NCI-H2029 treated with DMSO at 0.1 percent for 48 hours (cell line): ENCODE data around the gene DRC3.

ENCODE experiments used
- DNase-seq: peaks from one replicate; lab custom pipeline; 2025; lab: John Stamatoyannopoulos, UW

DRC3 gene

GRCh38 chr17:17970699-17971430 lies 1.8 kb upstream of the DRC3 start:
- no peak for DNase-seq

GRCh38 chr17:17971431-17972125 lies 1.1 kb upstream of the DRC3 start:
- no peak for DNase-seq

DNA sequence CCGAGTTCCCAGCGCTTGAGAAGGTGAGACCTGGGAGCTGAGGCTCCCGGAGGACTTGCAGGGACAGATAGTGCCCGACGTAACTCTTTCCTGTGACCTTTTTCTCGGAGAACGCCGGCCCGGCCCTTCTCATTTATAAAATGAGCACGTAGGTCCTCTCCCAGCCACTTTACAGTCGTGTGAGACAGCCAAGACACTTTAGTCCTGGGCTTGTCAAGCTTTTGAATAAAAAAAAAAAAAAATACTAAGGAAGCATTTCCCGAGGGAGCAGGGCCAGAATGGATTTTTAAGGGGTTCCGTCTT lies 241 bp downstream of the DRC3 start:
- no peak for DNase-seq

GRCh38 chr17:17975436-17975835 lies 2.8 kb downstream of the DRC3 start:
- DNase-seq = no peak

GRCh38 chr17:17976931-17977570 lies 4.4 kb downstream of the DRC3 start:
- no peak for DNase-seq

DNA sequence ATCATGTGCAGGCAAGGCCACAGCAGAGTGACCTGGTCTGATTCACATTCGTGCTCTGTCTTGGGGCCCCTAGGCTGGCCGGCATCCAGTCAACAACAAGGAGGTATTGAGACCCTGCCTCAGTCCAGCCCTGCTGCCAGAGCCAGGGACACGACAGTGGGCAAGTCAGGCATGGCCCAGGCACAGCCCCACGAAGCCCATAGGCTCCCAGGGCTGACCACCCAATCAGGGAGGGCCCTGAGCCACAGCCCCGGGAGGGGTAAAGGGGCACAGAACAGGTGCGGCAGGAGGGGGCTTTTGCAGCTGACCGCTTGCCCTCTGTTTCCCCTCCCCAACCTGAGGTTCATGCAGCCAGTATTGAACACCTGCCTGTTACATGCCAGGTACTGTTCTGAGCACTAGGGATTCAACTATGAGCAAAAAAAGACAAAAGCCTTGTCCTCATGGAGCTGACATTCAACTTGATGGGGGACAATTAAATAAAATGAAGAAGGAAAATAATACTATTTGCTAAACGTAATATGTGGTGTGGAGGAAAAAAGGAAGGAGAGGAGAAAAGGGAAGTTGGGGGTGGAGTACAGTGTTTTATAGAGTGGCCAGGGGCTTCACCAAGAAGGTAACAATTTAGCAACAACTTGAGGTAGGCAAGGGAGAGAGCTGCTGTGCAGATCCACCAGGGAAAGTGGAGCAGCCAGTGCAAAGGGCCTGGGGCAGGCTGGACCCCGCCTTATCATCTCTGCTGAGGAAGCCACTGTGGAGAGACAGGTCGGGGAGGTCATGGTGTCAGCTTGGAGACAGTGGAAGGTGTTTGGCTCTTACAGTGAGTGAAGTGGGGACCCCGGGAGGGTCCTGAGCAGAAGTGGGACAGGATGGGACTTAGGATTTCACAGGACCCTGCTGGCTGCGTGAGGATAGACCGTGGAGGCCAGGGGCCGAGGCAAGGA lies 6.1 kb downstream of the DRC3 start:
- no peak for DNase-seq

DNA sequence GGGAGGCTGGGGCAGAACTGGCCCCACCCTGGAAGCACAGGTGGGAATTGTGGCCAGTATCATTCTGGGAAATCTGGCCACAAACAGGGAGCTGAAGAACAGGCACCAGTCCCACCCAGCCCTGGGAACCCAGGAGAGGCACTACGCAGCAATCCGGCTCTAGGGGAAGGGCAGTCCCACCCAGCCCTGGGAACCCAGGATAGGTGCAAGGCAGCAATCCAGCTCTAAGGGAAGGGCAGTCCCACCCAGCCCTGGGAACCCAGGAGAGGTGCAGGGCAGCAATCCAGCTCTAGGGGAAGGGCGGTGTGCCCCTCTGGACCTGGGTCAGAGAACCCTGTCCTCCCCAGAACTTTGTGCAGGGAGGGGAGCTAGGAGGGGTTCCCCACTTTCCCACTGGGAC lies 7.1 kb downstream of the DRC3 start:
- DNase-seq = no peak

GRCh38 chr17:17981330-17981729 lies 8.7 kb downstream of the DRC3 start:
- DNase-seq = no peak

DNA sequence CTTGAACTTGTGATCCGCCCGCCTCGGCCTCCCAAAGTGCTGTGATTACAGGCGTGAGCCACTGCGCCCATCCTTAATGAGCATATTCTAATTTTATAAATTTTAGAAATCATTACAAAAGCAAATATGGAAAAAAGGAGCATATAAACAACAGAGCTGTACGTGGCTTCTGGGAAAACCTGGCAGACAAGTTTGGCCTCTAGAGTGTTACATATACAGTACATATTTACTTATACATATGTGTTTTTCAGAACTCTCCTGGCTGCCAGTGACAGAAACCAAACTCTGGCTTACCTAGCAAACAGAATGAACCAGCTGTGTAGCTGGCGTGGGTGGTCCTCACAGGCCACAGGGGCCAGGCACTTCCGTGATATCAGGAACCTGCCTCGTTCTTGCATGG lies 10.1 kb downstream of the DRC3 start:
- no peak for DNase-seq

- no peak for DNase-seq
Observed at GRCh38 chr17:17983376-17983775, 10.7 kb downstream of the DRC3 start.

- DNase-seq = no peak
Observed at GRCh38 chr17:17983776-17984175, 11.1 kb downstream of the DRC3 start.

DNA sequence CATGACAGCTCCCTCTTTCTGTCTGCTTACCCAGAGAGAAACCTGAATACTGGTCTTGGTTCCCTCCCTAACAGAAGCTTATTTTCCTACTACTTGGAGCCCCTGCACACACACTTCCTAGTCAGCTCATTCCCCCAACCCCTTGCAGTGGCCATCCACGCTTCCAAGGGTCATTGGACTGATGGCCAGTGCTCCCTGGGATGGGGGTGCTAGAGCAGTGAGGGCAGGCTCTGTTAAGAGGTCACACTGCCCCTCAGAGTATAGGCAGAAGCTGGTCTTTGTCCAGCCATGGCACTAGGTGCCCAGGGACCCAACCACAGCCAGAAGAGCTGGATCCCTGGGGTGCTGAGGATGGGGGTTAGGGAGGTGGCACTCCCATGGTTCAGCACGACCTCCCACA lies 12.5 kb downstream of the DRC3 start:
- no peak for DNase-seq

- no peak for DNase-seq
Observed at GRCh38 chr17:17985555-17985954, 12.9 kb downstream of the DRC3 start.

- DNase-seq = no peak
Observed at GRCh38 chr17:17987187-17987896, 14.7 kb downstream of the DRC3 start.

GRCh38 chr17:17987901-17988300 lies 15.2 kb downstream of the DRC3 start:
- DNase-seq = no peak

DNA sequence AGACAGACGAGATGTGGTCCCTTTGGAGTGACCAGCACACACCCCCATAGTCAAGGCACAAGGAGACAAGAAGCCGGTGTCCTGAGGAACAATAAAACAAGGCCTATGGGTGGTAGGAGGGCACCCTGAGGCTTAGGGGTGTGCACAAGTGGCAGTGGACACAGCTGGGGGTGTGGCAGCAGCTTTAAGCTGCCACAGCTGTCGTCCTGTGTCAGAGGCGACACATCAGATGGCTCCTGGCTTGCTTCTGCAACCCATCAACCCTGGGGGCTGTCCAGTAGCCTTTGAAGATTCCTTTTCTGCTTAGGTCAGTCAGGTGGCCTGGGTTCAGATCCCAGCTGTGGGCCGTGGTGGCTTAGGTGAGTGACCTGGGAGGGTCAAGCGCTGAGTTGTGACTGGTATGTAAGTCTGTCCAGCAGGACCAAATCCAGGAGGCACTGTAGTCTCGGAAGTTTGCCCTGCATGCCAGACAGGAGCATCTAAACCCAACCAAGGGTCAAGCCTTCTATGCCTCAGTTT lies 15.8 kb downstream of the DRC3 start:
- DNase-seq = no peak

GRCh38 chr17:17989081-17989480 lies 16.4 kb downstream of the DRC3 start:
- no peak for DNase-seq

DNA sequence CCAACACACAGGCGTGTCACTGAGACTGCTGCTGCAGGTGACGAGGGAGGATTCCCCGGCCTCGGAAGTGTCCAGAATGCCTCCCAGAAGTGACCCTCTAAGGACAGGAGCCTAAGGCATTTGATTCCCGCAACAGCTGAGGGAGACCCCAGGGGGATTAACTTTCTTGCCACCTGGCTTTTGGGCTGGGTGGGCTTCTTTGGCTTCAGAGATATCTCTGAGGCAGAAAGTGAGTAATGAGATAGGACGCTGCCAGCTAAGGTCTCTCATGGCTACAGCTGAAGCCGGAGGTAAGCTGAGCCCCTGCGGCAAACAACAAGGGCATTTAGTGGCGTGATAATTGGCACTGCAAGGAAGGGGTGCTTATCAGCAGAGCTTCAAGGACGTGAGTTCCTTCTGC lies 17.0 kb downstream of the DRC3 start:
- no peak for DNase-seq

DNA sequence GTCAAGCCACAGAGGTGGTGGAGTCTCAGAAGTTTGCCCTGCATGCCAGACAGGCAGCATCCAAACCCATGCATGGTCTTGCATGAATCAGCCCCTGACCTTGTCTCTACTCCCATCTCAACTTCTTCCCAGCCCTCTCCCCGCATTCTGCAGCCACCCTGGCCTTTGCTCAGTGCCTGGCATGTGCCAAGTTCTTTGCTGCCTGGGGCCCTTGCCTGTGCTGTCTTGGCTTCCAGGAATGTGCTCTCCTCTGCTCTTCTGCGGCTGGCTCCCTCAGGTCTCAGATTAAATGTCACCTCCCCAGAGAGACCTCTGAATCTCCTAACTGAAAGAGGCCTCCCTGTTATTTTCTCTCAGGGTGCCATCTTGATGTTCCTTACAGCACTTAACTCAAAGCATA lies 17.6 kb downstream of the DRC3 start:
- DNase-seq = no peak

DNA sequence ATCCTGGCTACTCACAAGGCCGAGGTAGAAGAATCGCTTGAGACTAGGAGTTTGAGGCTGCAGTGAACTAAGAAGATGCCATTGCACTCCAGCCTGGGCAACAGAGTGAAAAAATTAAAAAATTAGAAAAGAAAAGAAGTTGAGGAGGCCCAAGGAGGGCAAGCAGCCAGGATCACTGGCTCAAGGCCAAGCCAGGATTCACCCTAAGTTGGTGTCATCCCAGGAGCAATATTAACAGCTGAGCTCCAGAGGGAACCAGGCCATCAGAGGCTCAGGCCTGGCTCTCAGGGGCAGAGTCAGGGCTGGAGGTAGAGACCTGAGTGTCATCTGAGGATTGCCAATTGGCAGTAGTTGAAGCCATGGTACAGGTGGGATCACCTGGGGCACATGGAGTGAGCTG lies 20.7 kb downstream of the DRC3 start:
- no peak for DNase-seq

GRCh38 chr17:17993852-17994251 lies 21.2 kb downstream of the DRC3 start:
- DNase-seq = no peak
